ENCODE data around the gene SLC19A2.

The SLC19A2 gene

GRCh38 chr1:169509354-169509753, 23.6 kb upstream of the SLC19A2 start:
- TF ChIP-seq NFIC (IDR thresholded peaks at IDR 0.05) (no peak), REST (IDR thresholded peaks at IDR 0.05; ENCODE audit: low read depth) (no peak), YY1 (IDR thresholded peaks at IDR 0.05; ENCODE audit: low read depth) (no peak)

GRCh38 chr1:169508432-169509338, 22.9 kb upstream of the SLC19A2 start:
- no peak for TF ChIP-seq FOXM1 (IDR thresholded peaks at IDR 0.05; ENCODE audit: borderline replicate concordance, low read depth)
- no peak for TF ChIP-seq YY1 (IDR thresholded peaks at IDR 0.05; ENCODE audit: low read depth)
- no peak for TF ChIP-seq CEBPB (IDR thresholded peaks at IDR 0.05)
- TF ChIP-seq EGR1 (IDR thresholded peaks at IDR 0.05): no peak

- TF ChIP-seq NFIC (IDR thresholded peaks at IDR 0.05): no peak
- TF ChIP-seq TEAD4 (IDR thresholded peaks at IDR 0.05): no peak
- TF ChIP-seq CEBPB (IDR thresholded peaks at IDR 0.05): no peak
- TF ChIP-seq EGR1 (IDR thresholded peaks at IDR 0.05): no peak
- no peak for TF ChIP-seq TAF1 (IDR thresholded peaks at IDR 0.05; ENCODE audit: low read depth)
- TF ChIP-seq TCF12 (IDR thresholded peaks at IDR 0.05; ENCODE audit: low read depth): no peak
- no peak for TF ChIP-seq REST (IDR thresholded peaks at IDR 0.05; ENCODE audit: low read depth)
- TF ChIP-seq FOXM1 (IDR thresholded peaks at IDR 0.05; ENCODE audit: borderline replicate concordance, low read depth): no peak
Observed at GRCh38 chr1:169507413-169507812, 21.7 kb upstream of the SLC19A2 start.

- TF ChIP-seq TAF1 (IDR thresholded peaks at IDR 0.05; ENCODE audit: low read depth) (no peak), TCF12 (IDR thresholded peaks at IDR 0.05; ENCODE audit: low read depth) (no peak), RAD21 (IDR thresholded peaks at IDR 0.05; ENCODE audit: low read depth) (no peak), FOXM1 (IDR thresholded peaks at IDR 0.05; ENCODE audit: borderline replicate concordance, low read depth) (no peak), EGR1 (IDR thresholded peaks at IDR 0.05) (no peak), CREB1 (IDR thresholded peaks at IDR 0.05; ENCODE audit: low read depth) (no peak), CEBPB (IDR thresholded peaks at IDR 0.05) (no peak), YY1 (IDR thresholded peaks at IDR 0.05; ENCODE audit: low read depth) (no peak), REST (IDR thresholded peaks at IDR 0.05; ENCODE audit: low read depth) (no peak), TEAD4 (IDR thresholded peaks at IDR 0.05) (no peak), USF1 (IDR thresholded peaks at IDR 0.05) (no peak), ZBTB7A (IDR thresholded peaks at IDR 0.05; ENCODE audit: low read depth) (no peak), NFIC (IDR thresholded peaks at IDR 0.05) (no peak), EP300 (IDR thresholded peaks at IDR 0.05; ENCODE audit: borderline replicate concordance) (no peak)
- TF ChIP-seq, protein P1, sequence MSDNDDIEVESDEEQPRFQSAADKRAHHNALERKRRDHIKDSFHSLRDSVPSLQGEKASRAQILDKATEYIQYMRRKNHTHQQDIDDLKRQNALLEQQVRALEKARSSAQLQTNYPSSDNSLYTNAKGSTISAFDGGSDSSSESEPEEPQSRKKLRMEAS (IDR thresholded peaks at IDR 0.05): no peak
Observed at GRCh38 chr1:169499807-169500206, 14.1 kb upstream of the SLC19A2 start.

GRCh38 chr1:169497317-169497716, 11.6 kb upstream of the SLC19A2 start:
- no peak for TF ChIP-seq EP300 (IDR thresholded peaks at IDR 0.05; ENCODE audit: borderline replicate concordance)
- TF ChIP-seq ZBTB7A (IDR thresholded peaks at IDR 0.05; ENCODE audit: low read depth): no peak
- no peak for TF ChIP-seq EGR1 (IDR thresholded peaks at IDR 0.05)
- TF ChIP-seq RAD21 (IDR thresholded peaks at IDR 0.05; ENCODE audit: low read depth): no peak
- no peak for TF ChIP-seq TEAD4 (IDR thresholded peaks at IDR 0.05)
- TF ChIP-seq, protein P1 (IDR thresholded peaks at IDR 0.05): no peak
- TF ChIP-seq USF1 (IDR thresholded peaks at IDR 0.05): no peak
- TF ChIP-seq CEBPB (IDR thresholded peaks at IDR 0.05): no peak
- TF ChIP-seq CREB1 (IDR thresholded peaks at IDR 0.05; ENCODE audit: low read depth): no peak
- TF ChIP-seq TAF1 (IDR thresholded peaks at IDR 0.05; ENCODE audit: low read depth): no peak
- TF ChIP-seq TCF12 (IDR thresholded peaks at IDR 0.05; ENCODE audit: low read depth): no peak
- TF ChIP-seq NFIC (IDR thresholded peaks at IDR 0.05): no peak
